Loucy (cell line): ENCODE data around the gene LYPD5.

Source experiments
- H2AFZ ChIP-seq: fragments of 200-600 bp; sonication (generic); 2 replicates; pipeline ENCODE4 v1.6.0; 2016; ENCODE audit warnings: antibody characterized with exemption, mild to moderate bottlenecking, low read length, moderate library complexity
- H3F3A ChIP-seq: fragments of 200-600 bp; 2 replicates; pipeline ENCODE4 v1.6.0; 2016; ENCODE audit warnings: antibody characterized with exemption, low read depth, mild to moderate bottlenecking
- H3K27me3 ChIP-seq: fragments of 200-600 bp; sonication (generic); 2 replicates; pipeline ENCODE4 v1.6.1; 2014; ENCODE audit warnings: low read length, mild to moderate bottlenecking; ENCODE audit not compliant: insufficient read depth, poor library complexity, severe bottlenecking
- H3K36me3 ChIP-seq: fragments of 200-600 bp; sonication (generic); 2 replicates; pipeline ENCODE4 v1.6.1; 2016; ENCODE audit warnings: low read length; ENCODE audit not compliant: insufficient read depth
- H3K4me1 ChIP-seq: fragments of 200-600 bp; sonication (generic); 2 replicates; pipeline ENCODE4 v1.5.1; 2014; ENCODE audit warnings: low read length, mild to moderate bottlenecking; ENCODE audit not compliant: insufficient read depth, poor library complexity, severe bottlenecking
- H3K4me2 ChIP-seq: fragments of 200-600 bp; sonication (generic); 2 replicates; pipeline ENCODE4 v1.6.0; 2014; ENCODE audit warnings: antibody characterized with exemption, low read length, low read depth, mild to moderate bottlenecking; ENCODE audit not compliant: poor library complexity, severe bottlenecking
- H3K4me3 ChIP-seq: fragments of 200-600 bp; sonication (generic); 2 replicates; pipeline ENCODE4 v1.5.1; 2014; ENCODE audit warnings: low read length, mild to moderate bottlenecking, mixed read lengths; ENCODE audit not compliant: poor library complexity, severe bottlenecking
- H3K79me2 ChIP-seq: fragments of 200-600 bp; sonication (generic); 2 replicates; pipeline ENCODE4 v1.6.1; 2014; ENCODE audit warnings: low read length; ENCODE audit not compliant: insufficient read depth
- H3K9ac ChIP-seq: fragments of 200-600 bp; sonication (generic); 2 replicates; pipeline ENCODE4 v1.6.0; 2014; ENCODE audit warnings: mild to moderate bottlenecking, low read depth, low read length, moderate library complexity; ENCODE audit not compliant: poor library complexity, severe bottlenecking
- H3K9me2 ChIP-seq: fragments of 200-600 bp; sonication (generic); replicated peaks from 2 replicates; pipeline ENCODE4 v1.6.1; 2016; ENCODE audit warnings: low read depth, low read length, mixed read lengths
- H3K9me3 ChIP-seq: fragments of 200-600 bp; sonication (generic); 2 replicates; pipeline ENCODE4 v1.6.1; 2014; ENCODE audit warnings: mild to moderate bottlenecking, antibody characterized with exemption, low read length, low read depth; ENCODE audit not compliant: insufficient read depth
- H4K20me1 ChIP-seq: fragments of 200-600 bp; sonication (generic); 2 replicates; pipeline ENCODE4 v1.6.0; 2014; ENCODE audit warnings: antibody characterized with exemption, low read length, mild to moderate bottlenecking; ENCODE audit not compliant: insufficient read depth, poor library complexity, severe bottlenecking
- CTCF ChIP-seq: fragments of 200-600 bp; sonication (generic); conservative IDR thresholded peaks from 2 replicates; pipeline ENCODE4 v1.5.1; 2014; ENCODE audit warnings: mild to moderate bottlenecking, antibody characterized with exemption, low read length
- EZH2phosphoT487 ChIP-seq: fragments of 200-600 bp; IDR thresholded peaks from 2 replicates; pipeline ENCODE4 v1.6.1; 2018; ENCODE audit warnings: antibody characterized with exemption, mild to moderate bottlenecking, moderate library complexity, borderline replicate concordance

The LYPD5 gene

GRCh38 chr19:43802216-43802951 is at the start of gene LYPD5:
Gene LYPD5 (minus strand): TSS chr19:43802447. CDS start chr19:43802380, 67 bp downstream.
- Histone ChIP-seq H3K36me3 (no peaks in the 10 kb centered on the region), H3K27me3 (no peaks in the 10 kb centered on the region), H3K9ac (no peak within 1 kb of the TSS), H3K4me1 (no peaks in the 10 kb centered on the region), H2AFZ (no peak within 1 kb of the TSS), H3K9me3 (no peaks in the 10 kb centered on the region), H3K9me2 (no peaks in the 10 kb centered on the region), H3K4me2 (no peak within 1 kb of the TSS), H4K20me1 (no peaks in the 10 kb centered on the region), H3K4me3 (no peak within 1 kb of the TSS), H3F3A (no peaks in the 10 kb centered on the region), H3K79me2 (no peaks in the 10 kb centered on the region)
- TF ChIP-seq CTCF (no peak), EZH2phosphoT487 (no peak)

- Histone ChIP-seq H3K36me3 (peaks cover 9% of the 10 kb centered on the region; the same call in 1 of the 2 replicates), H3K4me1 (no peaks in the 10 kb centered on the region)
Observed at GRCh38 chr19:43848821-43849220, 46.6 kb upstream of the LYPD5 start.

GRCh38 chr19:43847884-43848283 is 45.6 kb upstream of the LYPD5 start:
- Histone ChIP-seq H3K79me2 (no peaks in the 10 kb centered on the region), H3K36me3 (peaks cover 9% of the 10 kb centered on the region; the same call in 1 of the 2 replicates), H4K20me1 (no peaks in the 10 kb centered on the region), H3K4me2 (no peak overlapping the region), H3K4me1 (no peaks in the 10 kb centered on the region), H3K9me3 (peaks cover 21% of the 10 kb centered on the region; the same call in 1 of the 2 replicates), H3F3A (no peaks in the 10 kb centered on the region), H3K9me2 (no peaks in the 10 kb centered on the region), H3K27me3 (no peaks in the 10 kb centered on the region), H3K4me3 (no peak overlapping the region), H2AFZ (no peak overlapping the region), H3K9ac (no peak overlapping the region)
- TF ChIP-seq CTCF: no peak
- no peak for TF ChIP-seq EZH2phosphoT487

More at GRCh38 chr19:43848821-43849220, 46.6 kb upstream of the LYPD5 start:
- TF ChIP-seq CTCF: no peak
- TF ChIP-seq EZH2phosphoT487: no peak
- Histone ChIP-seq H2AFZ (no peak overlapping the region), H3K9me3 (peaks cover 21% of the 10 kb centered on the region; the same call in 1 of the 2 replicates), H4K20me1 (no peaks in the 10 kb centered on the region), H3K4me3 (no peak overlapping the region), H3F3A (no peaks in the 10 kb centered on the region), H3K9ac (no peak overlapping the region), H3K27me3 (no peaks in the 10 kb centered on the region), H3K79me2 (no peaks in the 10 kb centered on the region), H3K4me2 (no peak overlapping the region), H3K9me2 (no peaks in the 10 kb centered on the region)
